ENCODE data around the gene G6PC1.
"Not testable (repeated sequence)": the region's sequence is repeated elsewhere in the genome, so short reads cannot be mapped to it uniquely, and the experiment has no call there.

Gene G6PC1

GRCh38 chr17:42873932-42874695, 26.5 kb upstream of the G6PC1 start:
- not testable (repeated sequence) for DNase-seq

GRCh38 chr17:42877037-42877436, 23.6 kb upstream of the G6PC1 start:
- DNase-seq = no peak

- no peak for DNase-seq
Measured at GRCh38 chr17:42878123-42878880, 22.3 kb upstream of the G6PC1 start.

GRCh38 chr17:42878924-42879595, 21.5 kb upstream of the G6PC1 start:
- no peak for DNase-seq

GRCh38 chr17:42879596-42879985, 21.0 kb upstream of the G6PC1 start:
- DNase-seq = no peak

- no peak for DNase-seq
Measured at GRCh38 chr17:42880776-42881310, 19.8 kb upstream of the G6PC1 start.

- DNase-seq = not testable (repeated sequence)
Measured at GRCh38 chr17:42881706-42882105, 18.9 kb upstream of the G6PC1 start.

GRCh38 chr17:42882166-42882565, 18.4 kb upstream of the G6PC1 start:
- DNase-seq = no peak

- DNase-seq = no peak
Measured at GRCh38 chr17:42883802-42884558, 16.6 kb upstream of the G6PC1 start.

GRCh38 chr17:42885806-42886205, 14.8 kb upstream of the G6PC1 start:
- not testable (repeated sequence) for DNase-seq

- no peak for DNase-seq
Measured at GRCh38 chr17:42886283-42887176, 14.1 kb upstream of the G6PC1 start.

- DNase-seq = no peak
Measured at GRCh38 chr17:42889809-42890208, 10.8 kb upstream of the G6PC1 start.

GRCh38 chr17:42891539-42892152, 9.0 kb upstream of the G6PC1 start:
- DNase-seq = no peak

GRCh38 chr17:42893359-42893758, 7.2 kb upstream of the G6PC1 start:
- no peak for DNase-seq

GRCh38 chr17:42894283-42895184, 6.1 kb upstream of the G6PC1 start:
- no peak for DNase-seq

- DNase-seq = no peak
Measured at GRCh38 chr17:42895185-42895555, 5.4 kb upstream of the G6PC1 start.

GRCh38 chr17:42898147-42898811, 2.3 kb upstream of the G6PC1 start:
- no peak for DNase-seq

GRCh38 chr17:42899981-42900380, 618 bp upstream of the G6PC1 start:
- not testable (repeated sequence) for DNase-seq

GRCh38 chr17:42901535-42902229, 1.1 kb downstream of the G6PC1 start:
- DNase-seq = no peak
